ENCODE results near the gene DTNBP1. TPM values are rescaled to one million over a fixed set of nuclear protein-coding genes. Genes with fewer than 3 reads are reported as not detected.
A peak's percentile ranks its signal among the peaks of the same experiment; 100 is the strongest.

Gene DTNBP1
- total RNA-seq, 1 experiment from 2014 or later = 20.7 TPM

GRCh38 chr6:15506066-15506465, 156.8 kb downstream of the DTNBP1 start:
- no peak overlapping the region for H3K4me3 Mint-ChIP-seq (ENCODE audit: unreplicated experiment)
- H3K36me3 ChIP-seq (ENCODE audit: control insufficient read depth, insufficient read depth, low read length) = no peaks in the 10 kb centered on the region
- TF ChIP-seq, protein P1, sequence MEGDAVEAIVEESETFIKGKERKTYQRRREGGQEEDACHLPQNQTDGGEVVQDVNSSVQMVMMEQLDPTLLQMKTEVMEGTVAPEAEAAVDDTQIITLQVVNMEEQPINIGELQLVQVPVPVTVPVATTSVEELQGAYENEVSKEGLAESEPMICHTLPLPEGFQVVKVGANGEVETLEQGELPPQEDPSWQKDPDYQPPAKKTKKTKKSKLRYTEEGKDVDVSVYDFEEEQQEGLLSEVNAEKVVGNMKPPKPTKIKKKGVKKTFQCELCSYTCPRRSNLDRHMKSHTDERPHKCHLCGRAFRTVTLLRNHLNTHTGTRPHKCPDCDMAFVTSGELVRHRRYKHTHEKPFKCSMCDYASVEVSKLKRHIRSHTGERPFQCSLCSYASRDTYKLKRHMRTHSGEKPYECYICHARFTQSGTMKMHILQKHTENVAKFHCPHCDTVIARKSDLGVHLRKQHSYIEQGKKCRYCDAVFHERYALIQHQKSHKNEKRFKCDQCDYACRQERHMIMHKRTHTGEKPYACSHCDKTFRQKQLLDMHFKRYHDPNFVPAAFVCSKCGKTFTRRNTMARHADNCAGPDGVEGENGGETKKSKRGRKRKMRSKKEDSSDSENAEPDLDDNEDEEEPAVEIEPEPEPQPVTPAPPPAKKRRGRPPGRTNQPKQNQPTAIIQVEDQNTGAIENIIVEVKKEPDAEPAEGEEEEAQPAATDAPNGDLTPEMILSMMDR (IDR thresholded peaks at IDR 0.05; ENCODE audit: insufficient read depth in 1 of 2, low read depth in 1 of 2, low read length in 1 of 2, severe bottlenecking in 1 of 2, unreplicated experiment in 1 of 2) = no peak
- H3K4me1 ChIP-seq = no peaks in the 10 kb centered on the region
- no peaks in the 10 kb centered on the region for H3K27me3 Mint-ChIP-seq (ENCODE audit: insufficient read depth, unreplicated experiment)
- peaks cover 32% of the 10 kb centered on the region for H3K36me3 Mint-ChIP-seq (ENCODE audit: insufficient read depth, unreplicated experiment)
- no peak overlapping the region for H3K27ac Mint-ChIP-seq (ENCODE audit: unreplicated experiment)
- H3K27me3 ChIP-seq (replicated peaks; ENCODE audit: control insufficient read depth, insufficient read depth, low read length) = no peaks in the 10 kb centered on the region
- no peak overlapping the region for H3K4me3 ChIP-seq (ENCODE audit: low read depth, low read length)
- H3K9me3 Mint-ChIP-seq (ENCODE audit: unreplicated experiment) = no peaks in the 10 kb centered on the region
- intact Hi-C loops (cut with micrococcal nuclease; ENCODE audit: unreplicated experiment) = no loop called here
- CTCF ChIA-PET = no interaction called here
- no TSS peak for BruUV-seq (replicated peaks)
- DNase-seq = peak in 1 of 2 experiments; percentile 3
- H3K9me3 ChIP-seq = no peaks in the 10 kb centered on the region
- POLR2A ChIA-PET = no interaction called here
- no peaks in the 10 kb centered on the region for H3K4me1 Mint-ChIP-seq (ENCODE audit: low read depth, unreplicated experiment)

GRCh38 chr6:15505463-15505918, 157.3 kb downstream of the DTNBP1 start:
- H3K36me3 Mint-ChIP-seq (ENCODE audit: insufficient read depth, unreplicated experiment) = peaks cover 31% of the 10 kb centered on the region
- BruUV-seq (replicated peaks) = no TSS peak

DNA sequence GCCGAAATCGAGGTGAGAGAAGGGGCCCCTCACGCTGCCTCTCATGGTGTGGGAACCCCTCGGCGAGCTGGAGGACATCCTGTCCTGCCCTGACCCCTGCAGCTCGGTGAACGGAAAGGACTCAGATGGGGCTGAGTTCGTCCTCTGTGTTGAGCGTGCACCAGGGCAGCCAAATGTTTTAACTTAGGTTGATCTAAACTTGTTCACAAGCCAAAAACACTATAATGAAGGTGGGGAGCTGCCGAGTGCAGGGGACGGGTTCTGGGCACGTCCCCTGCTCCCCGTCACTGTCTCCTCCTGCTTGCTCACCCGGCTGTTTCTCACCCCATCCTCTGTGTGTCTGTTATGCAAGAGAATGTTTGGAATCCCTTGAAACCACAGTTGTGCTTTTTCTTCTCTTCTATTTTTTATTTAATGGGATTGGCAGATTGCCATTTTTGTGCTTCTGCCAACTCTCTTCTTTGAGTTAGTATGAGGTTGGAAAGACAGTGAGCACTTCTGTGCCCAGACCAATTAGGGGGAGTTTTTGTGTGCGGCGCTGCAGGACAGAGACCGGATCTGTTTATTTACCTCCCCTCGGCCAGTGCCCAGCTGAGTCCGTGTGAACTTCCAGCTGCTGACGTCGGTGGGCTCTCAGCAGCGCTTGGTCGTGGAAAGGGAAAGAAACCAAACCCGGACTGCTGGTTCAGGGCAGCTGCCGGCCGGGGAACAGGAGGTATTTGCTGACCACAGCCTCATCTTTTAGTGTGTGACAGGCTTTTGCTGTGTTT, 158.1 kb downstream of the DTNBP1 start:
- CTCF ChIA-PET = no interaction called here
- no peaks in the 10 kb centered on the region for H3K9me3 ChIP-seq
- intact Hi-C loops (cut with micrococcal nuclease; ENCODE audit: unreplicated experiment) = no loop called here
- H3K4me1 Mint-ChIP-seq (ENCODE audit: low read depth, unreplicated experiment) = no peaks in the 10 kb centered on the region
- H3K4me3 ChIP-seq (ENCODE audit: low read depth, low read length) = no peak overlapping the region
- peaks cover 33% of the 10 kb centered on the region for H3K36me3 Mint-ChIP-seq (ENCODE audit: insufficient read depth, unreplicated experiment)
- H3K27ac Mint-ChIP-seq (ENCODE audit: unreplicated experiment) = no peak overlapping the region
- no peaks in the 10 kb centered on the region for H3K4me1 ChIP-seq
- BruUV-seq (replicated peaks) = no TSS peak
- no peak overlapping the region for H3K4me3 Mint-ChIP-seq (ENCODE audit: unreplicated experiment)
- DNase-seq = no peak
- TF ChIP-seq, protein P1 (IDR thresholded peaks at IDR 0.05; ENCODE audit: insufficient read depth in 1 of 2, low read depth in 1 of 2, low read length in 1 of 2, severe bottlenecking in 1 of 2, unreplicated experiment in 1 of 2) = no peak
- POLR2A ChIA-PET = no interaction called here
- H3K27me3 ChIP-seq (replicated peaks; ENCODE audit: control insufficient read depth, insufficient read depth, low read length) = no peaks in the 10 kb centered on the region
- H3K27me3 Mint-ChIP-seq (ENCODE audit: insufficient read depth, unreplicated experiment) = no peaks in the 10 kb centered on the region
- no peaks in the 10 kb centered on the region for H3K36me3 ChIP-seq (ENCODE audit: control insufficient read depth, insufficient read depth, low read length)
- no peaks in the 10 kb centered on the region for H3K9me3 Mint-ChIP-seq (ENCODE audit: unreplicated experiment)

More at GRCh38 chr6:15505463-15505918, 157.3 kb downstream of the DTNBP1 start:
- Histone ChIP-seq H3K4me1 (no peaks in the 10 kb centered on the region), H3K9me3 (no peaks in the 10 kb centered on the region), H3K27me3 (replicated peaks; ENCODE audit: control insufficient read depth, insufficient read depth, low read length) (no peaks in the 10 kb centered on the region), H3K4me3 (ENCODE audit: low read depth, low read length) (no peak overlapping the region), H3K36me3 (ENCODE audit: control insufficient read depth, insufficient read depth, low read length) (no peaks in the 10 kb centered on the region)
- H3K27me3 Mint-ChIP-seq (ENCODE audit: insufficient read depth, unreplicated experiment) = no peaks in the 10 kb centered on the region
- H3K27ac Mint-ChIP-seq (ENCODE audit: unreplicated experiment) = no peak overlapping the region
- H3K4me3 Mint-ChIP-seq (ENCODE audit: unreplicated experiment) = no peak overlapping the region
- ChIA-PET CTCF (no interaction called here), POLR2A (no interaction called here)
- TF ChIP-seq, protein P1 (IDR thresholded peaks at IDR 0.05; ENCODE audit: insufficient read depth in 1 of 2, low read depth in 1 of 2, low read length in 1 of 2, severe bottlenecking in 1 of 2, unreplicated experiment in 1 of 2) = no peak
- no peaks in the 10 kb centered on the region for H3K9me3 Mint-ChIP-seq (ENCODE audit: unreplicated experiment)
- DNase-seq = peak in 1 of 2 experiments; percentile 8
- H3K4me1 Mint-ChIP-seq (ENCODE audit: low read depth, unreplicated experiment) = no peaks in the 10 kb centered on the region
- intact Hi-C loops (cut with micrococcal nuclease; ENCODE audit: unreplicated experiment) = no loop called here

Measured in Caco-2 (cell line).